Measurements from ENCODE around the gene HEPN1.

Gene HEPN1

GRCh38 chr11:124884869-124885479 is 34.1 kb upstream of the HEPN1 start:
- DNase-seq (ENCODE audit: low read depth in 1 of 2, low spot score in 1 of 2): no peak

- DNase-seq (ENCODE audit: low read depth in 1 of 2, low spot score in 1 of 2): no peak
Measured at GRCh38 chr11:124886476-124886875, 32.6 kb upstream of the HEPN1 start.

- no peak for DNase-seq (ENCODE audit: low read depth in 1 of 2, low spot score in 1 of 2)
Measured at GRCh38 chr11:124886978-124887666, 31.9 kb upstream of the HEPN1 start.

- DNase-seq (ENCODE audit: low read depth in 1 of 2, low spot score in 1 of 2): no peak
Measured at GRCh38 chr11:124887667-124888013, 31.4 kb upstream of the HEPN1 start.

GRCh38 chr11:124889191-124890091 is 29.6 kb upstream of the HEPN1 start:
- DNase-seq (ENCODE audit: low read depth in 1 of 2, low spot score in 1 of 2): no peak

GRCh38 chr11:124890151-124890550 is 28.9 kb upstream of the HEPN1 start:
- no peak for DNase-seq (ENCODE audit: low read depth in 1 of 2, low spot score in 1 of 2)

GRCh38 chr11:124890683-124891372 is 28.2 kb upstream of the HEPN1 start:
- no peak for DNase-seq (ENCODE audit: low read depth in 1 of 2, low spot score in 1 of 2)

DNA sequence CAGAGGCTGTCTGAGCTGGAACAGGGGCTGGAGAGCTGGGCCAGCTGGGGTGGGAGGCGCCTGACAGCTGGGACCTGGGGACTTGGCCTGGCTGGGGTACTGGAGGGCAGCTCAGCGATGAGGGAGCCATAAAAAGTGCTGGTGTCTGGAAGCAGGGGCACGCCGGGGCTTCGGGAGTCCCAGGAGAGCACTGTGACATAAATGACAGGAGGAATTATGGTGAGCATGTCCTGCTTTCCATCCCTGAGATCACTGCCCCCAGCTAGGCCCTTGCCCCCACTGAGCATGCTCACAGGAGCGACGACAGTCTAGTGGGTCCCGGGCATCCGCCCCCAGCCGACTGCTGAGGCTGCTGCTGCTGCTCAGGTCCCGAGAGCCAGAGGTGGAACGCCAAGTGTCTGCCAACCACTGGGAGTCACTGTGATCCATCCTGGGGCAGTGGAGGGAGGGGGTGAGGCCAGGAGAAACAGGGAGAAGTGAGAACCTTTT is 27.6 kb upstream of the HEPN1 start:
- DNase-seq (ENCODE audit: low read depth in 1 of 2, low spot score in 1 of 2): no peak

GRCh38 chr11:124892146-124892545 is 26.9 kb upstream of the HEPN1 start:
- no peak for DNase-seq (ENCODE audit: low read depth in 1 of 2, low spot score in 1 of 2)

- no peak for DNase-seq (ENCODE audit: low read depth in 1 of 2, low spot score in 1 of 2)
Measured at GRCh38 chr11:124892750-124893454, 26.1 kb upstream of the HEPN1 start.

GRCh38 chr11:124893781-124894401 is 25.2 kb upstream of the HEPN1 start:
- no peak for DNase-seq (ENCODE audit: low read depth in 1 of 2, low spot score in 1 of 2)

GRCh38 chr11:124894606-124895430 is 24.2 kb upstream of the HEPN1 start:
- no peak for DNase-seq (ENCODE audit: low read depth in 1 of 2, low spot score in 1 of 2)

- DNase-seq (ENCODE audit: low read depth in 1 of 2, low spot score in 1 of 2): no peak
Measured at GRCh38 chr11:124895471-124895971, 23.5 kb upstream of the HEPN1 start.

DNA sequence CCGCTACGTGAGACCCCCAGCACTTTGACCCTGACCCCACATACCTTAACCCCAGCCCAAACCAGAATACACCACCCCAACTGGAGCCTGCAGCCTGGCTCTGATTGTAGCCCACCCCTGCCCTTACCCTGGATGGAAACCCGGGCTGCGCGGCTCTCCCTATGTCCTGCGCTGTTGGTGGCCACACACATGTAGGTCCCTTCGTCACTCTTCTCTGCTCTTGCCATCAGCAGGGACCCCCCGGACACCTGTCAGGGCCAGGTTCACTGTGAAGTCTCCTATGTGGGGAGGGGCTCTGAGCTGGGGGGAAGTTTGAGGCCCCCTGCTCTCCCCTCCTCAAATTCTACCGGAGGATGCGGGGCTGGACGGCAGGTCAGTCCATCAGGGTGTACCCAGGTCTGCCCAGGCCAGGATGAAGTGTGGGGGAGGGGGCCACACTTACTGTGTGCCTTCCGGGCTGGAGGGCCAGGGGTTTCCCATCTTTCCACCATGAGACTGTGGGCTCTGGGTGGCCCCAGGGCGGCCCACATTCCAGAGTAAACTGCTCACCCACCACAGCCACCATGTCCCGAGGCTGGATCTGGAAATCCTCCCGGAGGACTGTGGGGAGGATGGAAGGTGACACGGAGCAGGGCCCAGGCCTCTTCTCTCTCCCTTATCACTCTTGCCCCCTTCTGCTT is 22.8 kb upstream of the HEPN1 start:
- no peak for DNase-seq (ENCODE audit: low read depth in 1 of 2, low spot score in 1 of 2)

GRCh38 chr11:124896821-124897391 is 22.1 kb upstream of the HEPN1 start:
- DNase-seq (ENCODE audit: low read depth in 1 of 2, low spot score in 1 of 2): no peak

GRCh38 chr11:124897674-124898262 is 21.3 kb upstream of the HEPN1 start, which contains the start of gene ROBO4:
Gene ROBO4 (minus strand): TSS chr11:124897865. CDS start chr11:124897795, 70 bp downstream.
- DNase-seq (ENCODE audit: low read depth in 1 of 2, low spot score in 1 of 2): no peak

DNA sequence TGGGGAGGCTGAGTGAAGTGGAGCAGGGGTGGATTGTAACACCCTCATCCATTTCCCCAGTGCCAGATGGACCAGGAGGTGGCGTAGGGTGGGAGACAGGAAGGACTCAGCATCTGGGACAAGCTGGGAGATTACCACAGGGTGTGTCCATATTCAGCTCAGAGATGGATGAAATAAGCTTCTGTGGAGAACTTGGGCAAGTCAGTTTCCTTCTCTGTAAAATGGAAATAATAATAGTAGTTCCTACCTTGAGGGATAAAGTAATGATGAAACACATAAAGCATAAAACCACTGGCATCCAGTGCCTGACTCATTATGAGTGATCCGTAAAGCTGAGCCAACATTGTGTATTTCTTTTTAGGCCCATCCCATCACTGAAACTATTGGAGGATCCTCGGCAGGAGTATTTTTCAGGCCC is 20.8 kb upstream of the HEPN1 start:
- no peak for DNase-seq (ENCODE audit: low read depth in 1 of 2, low spot score in 1 of 2)

DNA sequence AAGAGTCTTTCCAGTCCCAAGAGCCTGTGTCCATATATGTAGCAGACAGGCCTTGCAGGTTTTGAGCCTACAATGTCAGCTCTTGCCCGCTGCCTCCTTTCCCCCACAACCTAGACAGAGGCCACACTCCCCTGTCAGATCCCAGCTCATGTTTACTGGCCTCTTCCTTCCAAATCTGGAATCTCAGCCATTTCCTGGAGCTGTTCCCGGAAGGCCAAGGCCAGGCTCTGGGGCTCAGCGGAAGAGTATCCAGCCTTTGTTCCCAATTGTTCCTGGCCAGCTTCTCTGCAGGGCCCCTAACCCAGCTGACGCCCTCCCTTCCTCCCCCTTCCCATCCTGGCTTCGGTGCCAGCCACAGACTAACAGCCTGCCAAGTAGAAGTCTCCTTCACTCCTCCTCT is 20.3 kb upstream of the HEPN1 start:
- DNase-seq (ENCODE audit: low read depth in 1 of 2, low spot score in 1 of 2): no peak

All from stimulated activated CD4-positive, alpha-beta T cell treated with anti-CD3 and anti-CD28 coated beads, Interleukin-15, amount 100 ng/mL, for 1 hour (primary cell).